ENCODE measurements around the gene CSTF2.
"Not testable (repeated sequence)": the region's sequence is repeated elsewhere in the genome, so short reads cannot be mapped to it uniquely, and the experiment has no call there.

CSTF2 gene, protein sequence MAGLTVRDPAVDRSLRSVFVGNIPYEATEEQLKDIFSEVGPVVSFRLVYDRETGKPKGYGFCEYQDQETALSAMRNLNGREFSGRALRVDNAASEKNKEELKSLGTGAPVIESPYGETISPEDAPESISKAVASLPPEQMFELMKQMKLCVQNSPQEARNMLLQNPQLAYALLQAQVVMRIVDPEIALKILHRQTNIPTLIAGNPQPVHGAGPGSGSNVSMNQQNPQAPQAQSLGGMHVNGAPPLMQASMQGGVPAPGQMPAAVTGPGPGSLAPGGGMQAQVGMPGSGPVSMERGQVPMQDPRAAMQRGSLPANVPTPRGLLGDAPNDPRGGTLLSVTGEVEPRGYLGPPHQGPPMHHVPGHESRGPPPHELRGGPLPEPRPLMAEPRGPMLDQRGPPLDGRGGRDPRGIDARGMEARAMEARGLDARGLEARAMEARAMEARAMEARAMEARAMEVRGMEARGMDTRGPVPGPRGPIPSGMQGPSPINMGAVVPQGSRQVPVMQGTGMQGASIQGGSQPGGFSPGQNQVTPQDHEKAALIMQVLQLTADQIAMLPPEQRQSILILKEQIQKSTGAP

DNA sequence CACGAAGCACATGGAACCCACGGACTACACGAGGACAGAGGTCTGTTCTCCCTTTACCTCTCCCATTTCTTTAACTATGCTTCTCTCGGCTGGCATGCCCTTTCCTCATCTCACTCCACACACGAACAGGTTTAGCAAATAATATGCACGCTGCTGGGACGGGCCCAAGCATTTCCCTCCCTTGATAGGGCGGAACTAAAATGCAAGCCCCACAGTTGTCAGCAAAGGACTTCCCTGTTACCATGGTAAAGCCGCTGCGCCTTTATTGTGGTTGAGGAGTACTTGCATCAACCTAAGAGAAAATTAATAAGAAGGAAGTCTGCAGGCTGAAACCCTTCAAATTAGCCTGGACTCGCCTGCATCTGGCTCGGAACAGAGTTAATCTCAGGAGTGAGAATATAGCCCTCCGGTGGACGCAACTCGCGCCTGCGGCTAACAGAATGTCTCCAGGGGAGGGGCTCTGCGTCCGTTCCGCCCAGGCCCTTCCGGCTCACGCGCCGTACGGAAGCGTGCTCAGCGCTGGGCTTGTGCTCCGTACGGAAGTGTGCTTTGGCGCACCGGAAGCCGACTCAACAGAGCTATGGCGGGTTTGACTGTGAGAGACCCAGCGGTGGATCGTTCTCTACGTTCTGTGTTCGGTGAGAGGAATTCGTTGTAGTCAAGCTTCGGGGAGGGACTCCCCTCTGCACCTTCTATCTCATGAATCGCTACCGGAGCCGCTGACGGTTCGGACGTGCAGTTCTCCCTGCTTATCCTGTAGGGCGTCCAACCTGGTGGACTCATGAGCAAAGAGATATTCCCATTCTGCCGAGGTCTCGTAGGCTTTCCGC is at the start of gene CSTF2:
Gene CSTF2 (plus strand): TSS at position 555 of the 830 bp plus-strand sequence. CDS start 26 bp downstream, at position 581.
- TF ChIP-seq ZNF274 (IDR thresholded peaks at IDR 0.05; ENCODE audit: low read depth, low read length), result no peak

DNA sequence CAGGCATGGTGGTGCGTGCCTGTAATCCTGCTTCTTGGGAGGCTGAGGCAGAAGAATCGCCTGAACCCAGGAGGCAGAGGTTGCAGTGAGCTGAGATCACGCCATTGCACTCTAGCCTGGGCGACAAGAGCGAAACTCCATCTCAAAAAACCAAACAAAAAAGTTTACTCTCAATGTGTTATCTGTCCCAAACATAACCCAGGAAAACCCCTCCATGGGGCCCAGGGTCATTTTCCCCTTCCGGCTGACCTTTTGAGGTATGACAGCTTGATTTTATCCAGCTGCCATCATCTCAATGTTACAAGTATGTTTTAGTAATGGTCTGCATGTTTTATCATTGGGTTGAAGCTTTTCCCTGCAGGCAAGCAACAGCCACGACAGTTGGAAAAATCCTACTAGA is 23.8 kb upstream of the CSTF2 start:
- H3K4me3 ChIP-seq (ENCODE audit: low read length), result not testable (repeated sequence)

More for the DNA sequence above, at the start of gene CSTF2:
- H3K4me3 ChIP-seq (ENCODE audit: low read length), result peak within 1 kb of the TSS; percentile 79

DNA sequence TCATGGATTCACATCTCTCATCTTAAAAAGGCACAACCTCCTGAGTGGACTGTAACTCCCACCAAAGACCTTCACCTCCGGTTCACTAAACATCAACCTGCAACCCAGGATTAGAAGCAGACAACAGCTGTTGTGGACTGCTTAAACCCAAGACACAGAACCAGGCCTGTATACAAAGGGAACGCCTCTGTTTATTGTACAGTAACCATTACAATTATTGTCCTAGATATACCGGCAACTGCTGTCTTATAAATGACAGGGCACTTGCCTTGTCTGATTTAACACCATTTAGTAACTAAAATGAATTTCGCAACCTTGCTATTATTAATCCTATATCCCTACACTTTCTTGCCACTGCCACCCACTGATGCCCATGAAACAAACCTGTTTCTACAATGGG is 22.8 kb upstream of the CSTF2 start:
- no peak overlapping the region for H3K4me3 ChIP-seq (ENCODE audit: low read length)
- no peak for TF ChIP-seq ZNF274 (IDR thresholded peaks at IDR 0.05; ENCODE audit: low read depth, low read length)

DNA sequence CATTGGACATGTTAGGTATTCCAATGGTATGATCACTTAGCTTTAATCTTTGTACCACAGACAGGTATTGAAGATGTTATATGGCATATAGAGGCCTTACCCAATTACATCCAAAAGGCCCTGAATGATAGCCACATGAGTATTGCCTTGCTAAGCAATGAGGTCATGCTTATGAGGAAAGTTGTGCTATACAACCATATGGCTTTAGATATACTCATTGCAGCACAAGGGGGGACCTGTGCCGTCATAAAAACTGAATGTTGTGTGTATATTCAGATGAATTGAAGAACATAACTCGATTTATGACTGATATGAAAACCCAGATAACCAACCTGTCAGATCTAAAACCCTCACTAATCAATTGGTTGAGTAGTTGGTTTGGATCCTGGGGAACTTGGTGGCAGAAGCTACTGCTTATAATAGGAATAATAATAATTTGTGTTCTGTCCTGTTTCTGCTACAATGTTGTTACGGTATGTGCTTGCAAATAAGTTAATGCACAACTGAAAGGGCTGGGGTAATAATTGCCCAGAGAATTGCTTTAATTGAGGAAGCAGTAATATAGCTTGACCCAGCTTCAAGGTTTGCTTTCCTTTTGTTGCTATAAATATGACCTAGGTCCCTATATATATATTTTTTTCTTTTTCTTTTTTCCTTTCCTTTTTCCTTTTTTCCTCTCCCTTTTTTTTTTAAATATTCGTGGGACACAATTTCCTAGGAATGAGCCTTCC is 21.5 kb upstream of the CSTF2 start:
- TF ChIP-seq ZNF274 (IDR thresholded peaks at IDR 0.05; ENCODE audit: low read depth, low read length), result no peak
- H3K4me3 ChIP-seq (ENCODE audit: low read length), result no peak overlapping the region

DNA sequence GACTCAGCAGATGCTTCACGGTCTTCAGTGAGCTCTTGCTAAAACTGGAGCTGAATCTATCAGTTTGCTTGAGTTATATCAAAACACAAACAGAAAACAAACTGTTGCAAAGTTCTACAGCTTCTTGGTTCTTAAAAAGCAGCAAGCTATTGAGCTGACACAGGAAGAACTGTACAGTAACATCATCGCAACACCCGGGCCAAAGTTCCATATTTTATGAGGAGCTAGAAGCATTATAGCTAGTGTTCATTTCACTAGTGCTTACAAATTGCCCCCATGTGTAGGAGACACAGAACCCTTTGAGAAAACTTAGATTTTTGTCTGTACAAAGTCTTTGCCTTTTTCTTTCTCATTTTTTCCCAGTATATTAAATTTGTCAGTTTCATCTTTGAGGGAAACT is 17.3 kb upstream of the CSTF2 start:
- H3K4me3 ChIP-seq (ENCODE audit: low read length), result no peak overlapping the region
- no peak for TF ChIP-seq ZNF274 (IDR thresholded peaks at IDR 0.05; ENCODE audit: low read depth, low read length)

DNA sequence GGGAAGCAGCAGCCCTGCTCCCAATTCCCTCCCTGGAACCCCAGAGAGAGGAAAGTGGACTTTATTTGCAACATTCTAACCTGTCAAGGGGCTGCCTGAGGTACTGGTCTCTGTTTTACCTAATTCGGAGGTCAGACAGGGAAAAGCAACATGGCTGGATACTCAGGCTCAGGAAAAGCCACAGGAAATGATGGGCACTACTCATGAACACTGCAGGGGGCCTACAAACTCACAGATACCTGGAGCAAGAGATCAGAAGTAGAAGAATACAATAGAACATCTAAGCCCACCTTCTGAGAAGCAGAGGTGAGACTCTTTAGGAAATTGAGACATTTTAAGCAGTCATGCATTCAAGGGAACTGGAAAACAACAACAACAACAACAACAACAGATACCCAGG is 15.4 kb upstream of the CSTF2 start:
- no peak overlapping the region for H3K4me3 ChIP-seq (ENCODE audit: low read length)
- TF ChIP-seq ZNF274 (IDR thresholded peaks at IDR 0.05; ENCODE audit: low read depth, low read length), result no peak

DNA sequence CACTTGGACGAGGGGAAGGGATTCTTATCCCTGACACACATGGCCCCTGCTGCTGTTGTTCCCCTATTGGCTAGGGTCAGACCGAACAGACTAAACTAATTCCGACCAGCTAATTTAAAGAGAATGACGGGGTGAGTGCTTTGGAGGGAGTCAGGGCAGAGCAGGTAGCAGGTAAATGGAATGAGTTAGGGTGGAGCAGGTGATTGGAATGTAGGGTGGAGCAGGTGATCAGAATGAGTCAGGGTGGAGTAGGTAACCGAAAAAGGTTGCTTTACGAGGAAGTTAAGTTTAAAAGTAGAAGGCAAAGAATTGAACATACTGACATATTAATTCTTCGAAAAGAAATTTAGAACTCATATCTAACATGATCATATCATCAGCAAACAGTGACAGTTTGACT is 11.9 kb upstream of the CSTF2 start:
- not testable (repeated sequence) for H3K4me3 ChIP-seq (ENCODE audit: low read length)

DNA sequence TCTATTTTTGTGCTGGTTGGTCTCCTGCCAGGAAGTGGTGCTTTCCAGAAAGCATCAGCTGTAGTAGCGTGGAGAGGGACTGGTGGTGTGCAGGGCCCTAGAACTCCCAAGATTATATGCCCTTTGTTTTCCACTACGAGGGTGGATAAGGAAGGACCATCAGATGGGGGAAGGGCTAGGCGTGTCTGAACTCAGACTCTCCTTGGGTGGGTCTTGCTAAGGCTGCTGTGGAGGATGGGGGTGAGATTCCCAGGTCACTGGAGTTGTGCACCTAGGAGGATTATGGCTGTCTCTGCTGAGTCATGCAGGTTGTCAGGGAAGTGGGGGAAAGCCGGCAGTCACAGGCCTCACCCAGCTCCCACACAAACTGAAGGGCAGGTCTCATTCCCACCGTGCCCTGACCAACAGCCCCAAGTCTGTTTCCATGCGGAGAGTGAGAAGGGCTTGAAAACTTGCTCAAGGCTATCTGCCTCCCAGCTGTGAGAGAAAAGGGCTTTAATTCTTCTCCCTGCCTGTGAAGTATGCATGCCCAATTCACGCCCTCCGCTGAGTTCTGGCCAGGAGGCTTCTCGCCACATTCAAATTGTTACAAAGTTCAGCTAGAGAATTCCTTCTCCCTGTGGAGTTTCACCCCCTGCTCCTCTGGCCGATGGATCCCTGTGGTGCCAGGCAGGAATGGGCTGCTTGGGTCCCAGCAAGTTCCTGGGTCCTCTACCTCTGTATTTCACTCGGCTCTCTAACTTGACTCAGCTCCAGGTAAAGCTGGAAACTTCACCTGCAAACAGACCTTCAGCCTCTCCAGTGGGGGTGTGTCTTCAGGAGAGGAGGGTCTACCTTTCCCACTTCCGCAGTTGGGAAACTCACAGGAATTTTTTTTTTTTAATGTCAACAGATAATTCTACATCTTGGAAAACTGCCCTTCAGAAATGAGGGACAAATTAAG is 7.7 kb upstream of the CSTF2 start:
- H3K4me3 ChIP-seq (ENCODE audit: low read length), result no peak overlapping the region
- TF ChIP-seq ZNF274 (IDR thresholded peaks at IDR 0.05; ENCODE audit: low read depth, low read length), result no peak

DNA sequence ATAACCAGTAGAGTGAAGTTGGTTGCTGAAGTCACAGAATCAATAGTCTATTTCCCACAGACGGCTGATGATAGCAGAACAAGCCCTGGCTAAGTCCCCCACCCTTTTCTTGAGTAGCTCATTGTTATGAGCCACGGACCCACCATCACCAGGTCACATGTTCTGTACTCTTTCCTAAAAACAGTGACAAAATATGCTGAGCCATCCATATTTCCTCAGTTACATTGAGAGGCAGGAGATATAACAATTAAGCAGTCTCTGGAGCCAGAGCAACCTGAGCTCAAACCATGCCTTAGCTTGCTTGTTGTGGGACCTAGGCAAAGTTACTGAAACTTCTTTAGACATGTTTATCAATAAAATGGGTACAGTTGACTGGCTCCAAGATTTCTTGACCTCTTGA is 2.9 kb upstream of the CSTF2 start:
- H3K4me3 ChIP-seq (ENCODE audit: low read length), result no peak overlapping the region
- TF ChIP-seq ZNF274 (IDR thresholded peaks at IDR 0.05; ENCODE audit: low read depth, low read length), result no peak

DNA sequence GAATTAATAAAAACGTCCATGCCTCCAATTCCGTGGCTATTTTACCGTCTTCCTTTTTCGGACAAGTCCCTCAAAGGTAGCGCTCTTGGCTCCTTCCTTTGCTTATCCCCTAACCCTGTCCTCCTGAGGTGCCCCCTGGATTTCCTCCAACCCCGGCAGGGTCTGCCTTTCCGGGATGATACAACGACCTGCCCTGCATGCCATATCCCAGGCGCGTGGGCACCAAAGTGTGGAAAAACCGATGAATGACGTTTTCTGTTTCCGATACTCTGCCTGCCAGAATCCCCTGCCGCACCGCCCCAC is 706 bp upstream of the CSTF2 start:
- H3K4me3 ChIP-seq (ENCODE audit: low read length), result peak overlapping the region; percentile 79; the same call in 1 of the 2 replicates
- no peak for TF ChIP-seq ZNF274 (IDR thresholded peaks at IDR 0.05; ENCODE audit: low read depth, low read length)

DNA sequence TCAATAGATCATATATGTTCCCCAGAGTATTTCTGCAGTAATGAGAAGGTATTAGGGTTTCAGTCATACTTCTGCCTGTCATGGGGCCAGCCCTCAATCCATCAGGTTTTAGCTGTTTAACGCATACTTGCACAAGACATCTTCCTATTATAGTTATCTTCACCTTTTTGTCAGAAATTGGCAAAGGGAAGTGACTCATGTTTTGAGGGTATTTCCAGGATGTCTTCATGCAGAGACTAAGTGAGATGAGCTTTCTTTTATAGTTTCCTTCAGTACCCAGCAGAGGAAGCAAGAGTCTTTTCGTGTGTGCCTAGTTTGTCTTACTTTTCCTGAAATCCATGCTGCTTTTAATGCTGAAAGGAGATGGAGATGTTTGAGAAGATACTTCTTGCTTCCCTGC is 9.5 kb downstream of the CSTF2 start:
- no peak overlapping the region; the same call in 1 of the 2 replicates for H3K4me3 ChIP-seq (ENCODE audit: low read length)
- TF ChIP-seq ZNF274 (IDR thresholded peaks at IDR 0.05; ENCODE audit: low read depth, low read length), result no peak

DNA sequence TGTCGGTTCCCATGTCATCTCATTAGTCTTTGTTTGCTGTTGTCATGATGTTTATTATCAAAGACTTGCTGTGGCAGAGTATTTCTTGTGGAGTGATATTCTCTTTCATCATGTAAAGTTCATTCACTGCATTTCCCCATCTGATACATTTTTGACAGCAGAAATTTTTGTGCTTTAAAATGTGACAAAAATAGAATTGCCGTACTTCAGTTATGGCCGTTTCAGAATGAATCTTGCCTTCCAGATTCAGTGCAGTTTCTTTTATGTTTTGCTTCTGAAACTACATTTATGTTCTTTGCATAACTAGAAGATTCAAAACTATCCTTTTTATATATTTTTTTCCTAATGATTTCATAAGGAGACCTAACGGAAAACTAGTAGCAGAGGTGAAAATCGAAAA is 10.0 kb downstream of the CSTF2 start:
- no peak for TF ChIP-seq ZNF274 (IDR thresholded peaks at IDR 0.05; ENCODE audit: low read depth, low read length)
- H3K4me3 ChIP-seq (ENCODE audit: low read length), result no peak overlapping the region; the same call in none of the 2 replicates

DNA sequence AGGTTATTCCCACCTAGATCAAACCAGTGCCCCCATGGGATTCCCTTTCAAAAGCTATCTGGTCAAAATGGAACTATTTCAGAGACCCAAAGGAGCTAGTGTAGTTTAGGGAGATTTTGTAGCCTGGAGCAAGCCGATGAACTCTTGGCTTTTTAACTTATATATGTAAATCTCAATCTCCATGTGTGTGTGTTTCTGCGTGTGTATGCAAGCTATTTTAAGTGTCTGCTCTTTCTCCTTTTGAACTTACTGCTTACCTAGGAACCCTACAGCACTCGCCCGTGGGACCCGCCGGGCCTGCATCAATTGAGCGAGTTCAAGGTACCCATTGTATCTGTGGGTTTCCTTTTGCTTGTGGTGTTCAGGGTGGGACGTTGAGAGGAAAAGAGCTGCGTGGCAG is 10.4 kb downstream of the CSTF2 start:
- H3K4me3 ChIP-seq (ENCODE audit: low read length), result peak overlapping the region; percentile 21; the same call in 1 of the 2 replicates
- no peak for TF ChIP-seq ZNF274 (IDR thresholded peaks at IDR 0.05; ENCODE audit: low read depth, low read length)

Measured in GM08714 (cell line).